ENCODE measurements around the gene STK32B.

Gene STK32B

DNA sequence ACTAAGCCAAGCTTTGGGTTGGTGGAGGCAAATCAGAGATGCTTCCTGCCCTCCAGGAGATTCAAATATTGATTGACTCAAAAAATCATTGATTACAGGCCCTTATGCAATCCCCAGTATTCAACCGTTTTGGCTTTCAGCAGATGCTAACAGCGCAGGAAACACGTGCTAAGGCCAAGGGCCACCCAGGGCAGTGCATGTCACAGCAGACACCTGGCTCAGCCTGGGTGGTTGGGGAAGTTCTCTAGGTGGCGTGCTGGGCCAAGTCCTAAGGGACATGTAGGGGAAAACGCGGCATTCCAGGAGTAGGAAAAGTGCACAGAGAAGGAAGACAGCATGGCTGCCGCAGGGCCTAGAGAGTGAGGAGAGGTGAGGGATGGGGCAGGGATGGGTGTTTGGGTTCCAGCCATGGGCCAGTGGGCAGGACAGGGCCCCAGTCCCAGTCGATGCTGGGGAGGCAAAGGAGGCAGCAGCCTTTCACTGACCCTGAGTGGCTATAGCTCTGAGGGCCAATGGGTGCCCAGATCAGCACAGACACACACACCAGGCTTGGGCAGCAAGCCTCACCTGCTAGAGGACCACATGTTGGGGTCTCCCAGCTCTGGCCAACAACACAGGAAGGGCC, 418.0 kb downstream of the STK32B start:
- no peak overlapping the region for H3K4me3 ChIP-seq (ENCODE audit: low read depth in 1 of 2, low read length in 2 of 2)

DNA sequence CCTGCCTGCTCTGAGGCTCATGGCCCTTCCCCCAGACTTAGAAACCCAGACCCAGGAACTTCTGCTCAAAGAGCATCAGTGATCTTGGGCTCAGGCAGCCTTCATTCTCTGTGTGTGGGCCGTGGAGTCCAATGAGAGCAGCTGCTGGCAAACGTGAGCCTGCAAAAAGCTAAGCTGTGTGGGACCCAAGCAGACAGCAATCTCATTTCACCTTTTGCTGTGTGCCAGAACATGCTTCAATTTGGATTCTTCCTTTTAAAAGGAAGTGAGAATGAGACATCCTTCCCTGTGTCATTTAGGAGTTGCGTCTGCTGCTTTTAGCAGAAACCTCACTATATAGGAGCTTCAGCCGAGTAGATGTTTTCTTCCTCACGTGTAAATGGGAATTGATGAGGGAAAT, 418.6 kb downstream of the STK32B start:
- Histone ChIP-seq H3K27me3 (ENCODE audit: low read depth, low read length) (no peaks in the 10 kb centered on the region), H3K4me1 (ENCODE audit: control insufficient read depth in 1 of 2, insufficient read depth in 2 of 2, low read length in 2 of 2) (no peaks in the 10 kb centered on the region), H3K27ac (ENCODE audit: low read length) (no peak overlapping the region), H3K36me3 (ENCODE audit: control insufficient read depth in 1 of 2, insufficient read depth in 2 of 2, low read length in 2 of 2) (peaks cover 0 to 5% of the 10 kb centered on the region in 2 donors), H3K4me3 (ENCODE audit: low read depth in 1 of 2, low read length in 2 of 2) (no peak overlapping the region), H3K9me3 (ENCODE audit: control insufficient read depth in 1 of 2, low read length in 2 of 2) (no peaks in the 10 kb centered on the region)

More for the DNA sequence above, 418.0 kb downstream of the STK32B start:
- Histone ChIP-seq H3K9me3 (ENCODE audit: control insufficient read depth in 1 of 2, low read length in 2 of 2) (no peaks in the 10 kb centered on the region), H3K36me3 (ENCODE audit: control insufficient read depth in 1 of 2, insufficient read depth in 2 of 2, low read length in 2 of 2) (peaks cover 0 to 5% of the 10 kb centered on the region in 2 donors), H3K27ac (ENCODE audit: low read length) (no peak overlapping the region), H3K27me3 (ENCODE audit: low read depth, low read length) (no peaks in the 10 kb centered on the region), H3K4me1 (ENCODE audit: control insufficient read depth in 1 of 2, insufficient read depth in 2 of 2, low read length in 2 of 2) (no peaks in the 10 kb centered on the region)

DNA sequence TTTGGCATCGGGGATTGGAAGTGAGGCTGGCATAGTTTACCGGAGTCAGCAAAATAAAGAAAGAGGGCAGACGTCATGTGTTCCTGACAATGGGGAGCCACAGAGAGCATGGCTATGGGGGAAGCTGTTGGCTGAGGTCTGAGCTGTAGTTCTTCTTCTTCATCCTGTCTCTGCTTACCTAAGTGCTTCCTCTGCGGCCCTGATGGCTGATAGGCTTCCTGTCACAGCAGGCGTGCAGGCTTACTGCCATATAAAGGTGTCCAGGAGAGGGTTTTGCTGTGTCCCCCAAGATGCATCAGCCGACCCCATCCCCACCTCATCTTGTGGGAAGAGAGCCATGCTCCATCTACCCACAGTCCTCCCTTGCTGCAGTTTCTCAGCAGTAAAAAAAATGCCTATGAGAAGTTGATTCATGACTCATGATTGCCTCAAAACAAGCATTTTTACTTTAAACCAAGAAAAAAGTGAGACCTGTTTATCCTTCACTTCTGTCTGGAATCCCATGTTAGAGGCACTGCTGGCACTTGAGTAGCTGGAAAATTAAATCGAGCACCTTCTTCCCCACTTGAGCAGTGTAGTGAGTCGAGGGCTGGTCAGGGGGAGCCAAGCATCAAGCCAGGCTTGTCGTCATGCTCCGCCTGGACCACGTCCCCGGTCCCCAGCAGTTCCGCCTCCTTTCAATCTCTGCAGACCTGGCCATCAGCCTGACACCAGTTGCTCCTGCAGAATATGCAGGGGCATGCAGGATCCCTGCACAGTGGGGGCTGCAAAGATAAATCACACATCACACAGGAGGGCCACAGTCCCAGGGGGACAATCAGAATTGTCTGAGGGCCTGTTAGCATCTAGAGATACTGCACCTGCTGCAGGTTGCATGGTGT, 419.3 kb downstream of the STK32B start:
- no peaks in the 10 kb centered on the region for H3K4me1 ChIP-seq (ENCODE audit: control insufficient read depth in 1 of 2, insufficient read depth in 2 of 2, low read length in 2 of 2)
- no peak overlapping the region for H3K4me3 ChIP-seq (ENCODE audit: low read depth in 1 of 2, low read length in 2 of 2)
- no peaks in the 10 kb centered on the region for H3K27me3 ChIP-seq (ENCODE audit: low read depth, low read length)
- H3K27ac ChIP-seq (ENCODE audit: low read length) = no peak overlapping the region
- peaks cover 0 to 5% of the 10 kb centered on the region in 2 donors for H3K36me3 ChIP-seq (ENCODE audit: control insufficient read depth in 1 of 2, insufficient read depth in 2 of 2, low read length in 2 of 2)
- no peaks in the 10 kb centered on the region for H3K9me3 ChIP-seq (ENCODE audit: control insufficient read depth in 1 of 2, low read length in 2 of 2)

DNA sequence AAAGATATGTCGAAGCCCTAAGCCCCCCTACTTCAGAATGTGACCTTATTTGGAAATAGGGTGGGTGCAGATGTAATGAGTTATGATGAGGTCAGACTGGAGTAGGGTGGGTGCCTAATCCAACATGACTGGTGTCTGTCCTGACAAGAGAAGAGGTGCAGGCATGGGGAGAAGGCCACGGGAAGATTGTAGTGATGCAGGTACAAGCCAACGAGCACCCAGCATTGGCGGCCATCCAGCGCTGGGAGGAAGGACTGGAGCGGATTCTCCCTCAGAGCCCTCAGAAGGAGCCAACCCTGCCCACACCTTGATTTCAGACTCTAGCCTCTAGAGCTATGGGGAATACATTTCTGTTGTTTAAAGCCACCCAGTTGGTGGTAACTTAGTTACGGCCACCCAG, 419.9 kb downstream of the STK32B start:
- no peak overlapping the region for H3K4me3 ChIP-seq (ENCODE audit: low read depth in 1 of 2, low read length in 2 of 2)
- H3K9me3 ChIP-seq (ENCODE audit: control insufficient read depth in 1 of 2, low read length in 2 of 2) = no peaks in the 10 kb centered on the region

DNA sequence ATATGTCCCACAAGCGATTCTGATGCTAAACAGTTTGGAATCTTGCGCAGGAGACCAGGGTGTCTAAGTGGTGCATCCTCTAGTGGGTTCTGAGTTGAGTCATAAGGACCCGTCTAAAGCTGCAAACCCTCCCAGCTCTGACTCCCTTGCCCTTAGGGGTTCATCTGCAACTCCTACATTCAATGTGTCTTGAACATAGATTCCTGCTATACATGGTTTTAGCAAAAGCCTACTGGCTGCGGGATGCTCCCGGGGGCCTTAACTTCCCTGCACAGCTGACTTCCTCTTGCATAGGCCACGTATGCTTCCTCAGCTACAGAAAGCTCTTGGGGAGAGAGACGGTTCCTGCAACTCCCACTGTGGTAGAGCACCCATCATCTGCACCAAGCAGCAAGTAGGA, 420.4 kb downstream of the STK32B start:
- H3K27me3 ChIP-seq (ENCODE audit: low read depth, low read length) = no peaks in the 10 kb centered on the region
- no peaks in the 10 kb centered on the region for H3K4me1 ChIP-seq (ENCODE audit: control insufficient read depth in 1 of 2, insufficient read depth in 2 of 2, low read length in 2 of 2)
- no peak overlapping the region for H3K27ac ChIP-seq (ENCODE audit: low read length)
- peaks cover 0 to 5% of the 10 kb centered on the region in 2 donors for H3K36me3 ChIP-seq (ENCODE audit: control insufficient read depth in 1 of 2, insufficient read depth in 2 of 2, low read length in 2 of 2)
- no peak overlapping the region for H3K4me3 ChIP-seq (ENCODE audit: low read depth in 1 of 2, low read length in 2 of 2)
- no peaks in the 10 kb centered on the region for H3K9me3 ChIP-seq (ENCODE audit: control insufficient read depth in 1 of 2, low read length in 2 of 2)

More for the DNA sequence above, 419.9 kb downstream of the STK32B start:
- H3K4me1 ChIP-seq (ENCODE audit: control insufficient read depth in 1 of 2, insufficient read depth in 2 of 2, low read length in 2 of 2) = no peaks in the 10 kb centered on the region
- H3K27me3 ChIP-seq (ENCODE audit: low read depth, low read length) = no peaks in the 10 kb centered on the region
- H3K36me3 ChIP-seq (ENCODE audit: control insufficient read depth in 1 of 2, insufficient read depth in 2 of 2, low read length in 2 of 2) = peaks cover 0 to 5% of the 10 kb centered on the region in 2 donors
- no peak overlapping the region for H3K27ac ChIP-seq (ENCODE audit: low read length)

DNA sequence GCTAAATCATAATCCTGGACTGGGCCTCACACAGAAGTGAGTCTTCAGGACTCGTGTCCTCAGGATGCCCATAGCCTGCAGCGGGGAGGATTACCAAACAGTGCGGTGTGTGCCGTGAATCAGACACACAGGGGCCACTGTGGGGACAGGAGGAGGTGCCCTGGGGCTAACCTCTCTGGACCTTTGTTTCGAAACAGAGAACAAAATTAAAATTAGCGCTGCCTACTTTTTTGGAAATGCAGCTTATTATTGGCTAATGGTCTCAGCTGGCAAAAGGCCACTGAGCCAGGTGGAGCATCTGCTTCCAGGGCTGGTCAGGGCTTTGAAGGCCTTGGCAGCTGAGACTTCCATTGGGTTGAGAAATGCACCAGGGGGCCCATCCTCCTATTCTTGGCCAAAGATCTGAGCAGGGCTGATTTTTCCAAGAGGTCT, 420.9 kb downstream of the STK32B start:
- Histone ChIP-seq H3K9me3 (ENCODE audit: control insufficient read depth in 1 of 2, low read length in 2 of 2) (no peaks in the 10 kb centered on the region), H3K4me1 (ENCODE audit: control insufficient read depth in 1 of 2, insufficient read depth in 2 of 2, low read length in 2 of 2) (no peaks in the 10 kb centered on the region), H3K27me3 (ENCODE audit: low read depth, low read length) (no peaks in the 10 kb centered on the region), H3K36me3 (ENCODE audit: control insufficient read depth in 1 of 2, insufficient read depth in 2 of 2, low read length in 2 of 2) (peaks cover 0 to under 1% of the 10 kb centered on the region in 2 donors), H3K27ac (ENCODE audit: low read length) (no peak overlapping the region), H3K4me3 (ENCODE audit: low read depth in 1 of 2, low read length in 2 of 2) (no peak overlapping the region)

DNA sequence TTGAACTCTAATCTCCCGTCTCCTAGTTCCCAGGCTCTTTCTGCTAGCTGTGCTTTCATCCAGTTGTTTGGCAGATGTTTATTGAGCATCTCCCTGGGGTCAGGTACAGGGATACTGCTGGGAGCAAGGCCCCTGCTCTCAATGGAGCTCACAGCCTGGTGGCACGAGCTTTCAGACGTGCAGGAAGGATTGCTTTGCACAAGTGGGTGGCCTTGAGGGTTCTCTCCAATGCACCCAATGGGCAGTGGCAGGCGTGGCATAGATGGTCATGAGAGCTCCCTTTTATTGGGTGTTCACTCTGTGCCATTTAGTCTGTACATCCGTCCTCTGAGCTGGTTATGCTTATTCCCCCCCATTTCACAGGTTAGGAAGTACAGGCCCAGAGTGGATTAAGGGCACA, 421.8 kb downstream of the STK32B start:
- Histone ChIP-seq H3K9me3 (ENCODE audit: control insufficient read depth in 1 of 2, low read length in 2 of 2) (no peaks in the 10 kb centered on the region), H3K4me1 (ENCODE audit: control insufficient read depth in 1 of 2, insufficient read depth in 2 of 2, low read length in 2 of 2) (no peaks in the 10 kb centered on the region), H3K27ac (ENCODE audit: low read length) (no peak overlapping the region), H3K36me3 (ENCODE audit: control insufficient read depth in 1 of 2, insufficient read depth in 2 of 2, low read length in 2 of 2) (no peaks in the 10 kb centered on the region), H3K4me3 (ENCODE audit: low read depth in 1 of 2, low read length in 2 of 2) (no peak overlapping the region), H3K27me3 (ENCODE audit: low read depth, low read length) (no peaks in the 10 kb centered on the region)

DNA sequence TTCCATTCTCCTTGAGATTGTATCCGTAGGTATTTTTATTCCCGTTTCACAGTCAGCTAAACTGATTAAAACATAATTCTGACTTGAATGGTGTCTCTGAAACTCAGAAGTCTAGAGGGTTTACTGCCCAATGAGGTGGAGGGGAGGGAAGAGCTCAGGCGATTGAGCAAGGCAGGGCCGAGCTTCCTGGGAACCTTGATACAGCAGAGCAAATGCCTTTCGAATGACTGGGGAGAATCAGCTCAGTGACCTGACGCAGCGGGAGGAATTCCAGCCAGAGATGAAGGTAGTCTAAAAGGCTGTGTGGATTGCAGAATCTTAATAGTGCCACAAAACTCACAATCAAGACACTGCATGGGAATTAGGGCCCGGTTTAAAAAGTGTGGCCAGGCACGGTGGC, 423.5 kb downstream of the STK32B start:
- H3K4me3 ChIP-seq (ENCODE audit: low read depth in 1 of 2, low read length in 2 of 2) = no peak overlapping the region

DNA sequence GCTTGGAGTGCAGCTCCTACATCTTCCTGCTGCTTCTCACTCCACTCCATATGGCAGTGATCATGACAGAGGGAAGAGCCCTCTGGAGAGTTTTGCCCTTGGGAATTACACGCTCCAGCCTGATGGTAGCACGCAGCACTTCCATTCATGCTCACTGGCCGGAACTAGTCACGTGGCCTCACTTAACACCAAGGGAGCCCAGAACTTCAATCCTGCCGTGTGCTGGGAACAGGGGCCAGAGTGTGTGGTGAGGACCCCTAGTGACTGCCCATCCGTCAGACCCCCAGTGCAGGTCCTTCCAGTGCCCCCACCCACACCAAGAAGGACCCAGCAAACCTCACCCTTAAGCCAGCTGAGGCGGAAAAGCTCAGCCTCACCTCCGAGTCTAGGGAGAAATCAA, 426.3 kb downstream of the STK32B start:
- Histone ChIP-seq H3K9me3 (ENCODE audit: control insufficient read depth in 1 of 2, low read length in 2 of 2) (peaks cover 0 to 4% of the 10 kb centered on the region in 2 donors), H3K4me1 (ENCODE audit: control insufficient read depth in 1 of 2, insufficient read depth in 2 of 2, low read length in 2 of 2) (no peaks in the 10 kb centered on the region), H3K4me3 (ENCODE audit: low read depth in 1 of 2, low read length in 2 of 2) (no peak overlapping the region), H3K27me3 (ENCODE audit: low read depth, low read length) (no peaks in the 10 kb centered on the region), H3K27ac (ENCODE audit: low read length) (no peak overlapping the region), H3K36me3 (ENCODE audit: control insufficient read depth in 1 of 2, insufficient read depth in 2 of 2, low read length in 2 of 2) (no peaks in the 10 kb centered on the region)

More for the DNA sequence above, 423.5 kb downstream of the STK32B start:
- Histone ChIP-seq H3K36me3 (ENCODE audit: control insufficient read depth in 1 of 2, insufficient read depth in 2 of 2, low read length in 2 of 2) (no peaks in the 10 kb centered on the region), H3K9me3 (ENCODE audit: control insufficient read depth in 1 of 2, low read length in 2 of 2) (peaks cover 0 to 4% of the 10 kb centered on the region in 2 donors), H3K27me3 (ENCODE audit: low read depth, low read length) (no peaks in the 10 kb centered on the region), H3K27ac (ENCODE audit: low read length) (no peak overlapping the region), H3K4me1 (ENCODE audit: control insufficient read depth in 1 of 2, insufficient read depth in 2 of 2, low read length in 2 of 2) (no peaks in the 10 kb centered on the region)

DNA sequence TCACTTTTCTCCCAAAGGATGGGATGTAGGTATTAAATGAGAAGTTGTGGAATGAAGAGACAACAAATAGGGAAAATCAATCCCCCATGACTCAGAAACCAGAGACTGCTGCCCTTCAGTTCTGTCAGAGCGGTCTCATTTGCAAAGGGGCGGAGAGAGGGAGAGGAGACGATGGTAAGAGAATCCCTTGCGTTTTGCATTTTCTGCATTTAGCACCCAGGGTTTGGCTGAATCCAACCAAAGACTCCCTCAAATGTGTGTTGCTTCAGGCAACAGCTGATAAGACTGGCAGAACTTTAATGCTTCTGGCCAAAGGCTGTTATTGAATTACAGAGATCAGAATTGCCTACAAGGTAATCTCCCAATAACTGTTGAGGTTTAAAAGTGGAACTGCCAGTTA, 426.9 kb downstream of the STK32B start:
- Histone ChIP-seq H3K36me3 (ENCODE audit: control insufficient read depth in 1 of 2, insufficient read depth in 2 of 2, low read length in 2 of 2) (no peaks in the 10 kb centered on the region), H3K27ac (ENCODE audit: low read length) (no peak overlapping the region), H3K9me3 (ENCODE audit: control insufficient read depth in 1 of 2, low read length in 2 of 2) (peaks cover 0 to 4% of the 10 kb centered on the region in 2 donors), H3K4me3 (ENCODE audit: low read depth in 1 of 2, low read length in 2 of 2) (no peak overlapping the region), H3K4me1 (ENCODE audit: control insufficient read depth in 1 of 2, insufficient read depth in 2 of 2, low read length in 2 of 2) (no peaks in the 10 kb centered on the region), H3K27me3 (ENCODE audit: low read depth, low read length) (no peaks in the 10 kb centered on the region)

DNA sequence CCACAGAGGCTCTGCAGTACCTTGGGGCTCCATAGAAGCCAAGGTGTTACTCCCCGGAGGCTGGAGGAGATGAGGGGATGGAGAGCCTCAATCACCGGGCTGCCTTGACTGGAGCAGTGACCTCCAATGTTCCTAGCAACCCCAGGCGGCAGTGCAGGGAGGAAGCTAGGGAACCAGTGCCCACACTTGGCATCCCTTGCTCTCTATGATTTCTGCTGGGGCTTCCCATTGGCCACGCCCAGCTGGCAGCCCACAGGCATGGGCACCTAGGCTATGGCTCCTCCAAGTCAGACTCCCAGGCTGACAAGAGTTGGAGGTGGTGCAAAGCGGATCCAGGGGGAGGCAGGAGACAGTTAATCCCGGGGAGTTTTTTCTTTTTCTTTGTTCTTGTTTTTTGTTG, 427.4 kb downstream of the STK32B start:
- H3K36me3 ChIP-seq (ENCODE audit: control insufficient read depth in 1 of 2, insufficient read depth in 2 of 2, low read length in 2 of 2) = no peaks in the 10 kb centered on the region
- H3K9me3 ChIP-seq (ENCODE audit: control insufficient read depth in 1 of 2, low read length in 2 of 2) = peaks cover 0 to 4% of the 10 kb centered on the region in 2 donors
- H3K27me3 ChIP-seq (ENCODE audit: low read depth, low read length) = no peaks in the 10 kb centered on the region
- no peak overlapping the region for H3K4me3 ChIP-seq (ENCODE audit: low read depth in 1 of 2, low read length in 2 of 2)
- H3K27ac ChIP-seq (ENCODE audit: low read length) = no peak overlapping the region
- no peaks in the 10 kb centered on the region for H3K4me1 ChIP-seq (ENCODE audit: control insufficient read depth in 1 of 2, insufficient read depth in 2 of 2, low read length in 2 of 2)
